Brain pericyte (primary cell): ENCODE results near the gene RPL6.
"Not testable (repeated sequence)": the region's sequence is repeated elsewhere in the genome, so short reads cannot be mapped to it uniquely, and the experiment has no call there.

ENCODE experiments used
- DNase-seq: peaks from one replicate; pipeline ENCODE4 v3.0.0-alpha.2; 2012; ENCODE audit warnings: low read depth, low spot score

The RPL6 gene

GRCh38 chr12:112409064-112409905 lies at the start of gene RPL6:
Gene RPL6, minus strand, starts transcription at chr12:112409605. Its CDS starts 949 bp downstream, at chr12:112408656.
- peak; percentile 82 for DNase-seq

GRCh38 chr12:112458751-112459150 lies 49.3 kb upstream of the RPL6 start:
- DNase-seq = no peak

- DNase-seq = no peak
Measured at GRCh38 chr12:112458330-112458729, 48.9 kb upstream of the RPL6 start.

GRCh38 chr12:112457142-112457541 lies 47.7 kb upstream of the RPL6 start:
- not testable (repeated sequence) for DNase-seq

- no peak for DNase-seq
Measured at GRCh38 chr12:112456029-112456428, 46.6 kb upstream of the RPL6 start.

- DNase-seq = no peak
Measured at GRCh38 chr12:112450725-112451124, 41.3 kb upstream of the RPL6 start.

GRCh38 chr12:112448165-112448564 lies 38.8 kb upstream of the RPL6 start:
- not testable (repeated sequence) for DNase-seq

- no peak for DNase-seq
Measured at GRCh38 chr12:112447106-112447505, 37.7 kb upstream of the RPL6 start.

- DNase-seq = no peak
Measured at GRCh38 chr12:112446008-112446725, 36.8 kb upstream of the RPL6 start.

- DNase-seq = no peak
Measured at GRCh38 chr12:112443916-112444315, 34.5 kb upstream of the RPL6 start.

GRCh38 chr12:112440653-112441052 lies 31.2 kb upstream of the RPL6 start:
- DNase-seq = not testable (repeated sequence)

GRCh38 chr12:112439769-112440168 lies 30.4 kb upstream of the RPL6 start:
- no peak for DNase-seq

GRCh38 chr12:112438645-112439044 lies 29.2 kb upstream of the RPL6 start:
- not testable (repeated sequence) for DNase-seq

GRCh38 chr12:112433551-112433950 lies 24.1 kb upstream of the RPL6 start:
- no peak for DNase-seq

GRCh38 chr12:112431965-112432364 lies 22.6 kb upstream of the RPL6 start:
- no peak for DNase-seq

GRCh38 chr12:112430929-112431328 lies 21.5 kb upstream of the RPL6 start:
- no peak for DNase-seq

- DNase-seq = no peak
Measured at GRCh38 chr12:112427760-112428159, 18.4 kb upstream of the RPL6 start.

- DNase-seq = no peak
Measured at GRCh38 chr12:112425582-112426382, 16.4 kb upstream of the RPL6 start.

GRCh38 chr12:112424126-112424525 lies 14.7 kb upstream of the RPL6 start:
- DNase-seq = no peak

- no peak for DNase-seq
Measured at GRCh38 chr12:112422531-112422930, 13.1 kb upstream of the RPL6 start.

- DNase-seq = no peak
Measured at GRCh38 chr12:112421363-112421762, 12.0 kb upstream of the RPL6 start.

- DNase-seq = no peak
Measured at GRCh38 chr12:112420740-112421139, 11.3 kb upstream of the RPL6 start.
